Ovary (tissue), 9 donors: Measurements from ENCODE around the gene B4GALT3. TPM values are rescaled to one million over a fixed set of nuclear protein-coding genes. Genes with fewer than 3 reads are reported as not detected.
"Not testable (repeated sequence)": the region's sequence is repeated elsewhere in the genome, so short reads cannot be mapped to it uniquely, and the experiment has no call there.

Experiments
- DNase-seq, 5 donors: peaks; one replicate each; pipeline ENCODE4 v3.0.0-alpha.2; 2019 to 2020
- H3K27ac ChIP-seq, 2 donors: fragments of 200-600 bp; one replicate each; pipeline versions ENCODE4 v1.5.1 to v1.8.0; 2019 to 2022
- H3K27me3 ChIP-seq: fragments of 200-600 bp; one replicate; pipeline ENCODE4 v1.8.0; 2022
- H3K36me3 ChIP-seq: fragments of 200-600 bp; sonication (generic); one replicate; pipeline ENCODE4 v1.5.1; 2019
- H3K4me1 ChIP-seq: one replicate; pipeline ENCODE4 v1.8.1; 2013; ENCODE audit warnings: mild to moderate bottlenecking, moderate library complexity; ENCODE audit not compliant: insufficient read depth
- H3K4me3 ChIP-seq: fragments of 200-600 bp; sonication (generic); one replicate; pipeline ENCODE4 v1.5.1; 2017
- H3K9me3 ChIP-seq, 2 donors: fragments of 200-600 bp in 1 of 2; sonication (generic) in 1 of 2; one replicate each; pipeline versions ENCODE4 v1.5.1 to v1.8.1; 2013 to 2019; ENCODE audit warnings: mild to moderate bottlenecking in 1 of 2, moderate library complexity in 1 of 2
- EP300 ChIP-seq: sonication (generic); formaldehyde crosslinking; IDR thresholded peaks from one replicate; pipeline ENCODE4 v1.6.1; 2017; ENCODE audit warnings: antibody characterized with exemption
- POLR2A ChIP-seq: fragments of 450-650 bp; IDR thresholded peaks from one replicate; pipeline ENCODE4 v1.6.1; 2017; ENCODE audit warnings: antibody characterized with exemption, mild to moderate bottlenecking, moderate library complexity
- WGBS, 3 donors: extraction: QIAGEN DNeasy Blood & Tissue Kit in 1 of 3; methylation state at CpG; one replicate each; pipeline versions ENCODE4 v1.1.5 to v1.1.7; 2013 to 2017; 5-methylcytosine and 5-hydroxymethylcytosine counted together
- intact Hi-C, 4 donors: fragments of 100-400 bp; cut with DNase I; formaldehyde crosslinking; loops; one replicate each; pipeline versions ENCODE4 v1.11.0 to v1.15.1; 2022 to 2023
- polyA plus RNA-seq, 2 donors: library from polyadenylated mRNA; stranded (reverse); fragments of 200-250 nt in 1 of 2; fragments of 350-450 nt in 1 of 2; fragmentation: Illumina TruSeq in 1 of 2; extraction: RNeasy Lipid Tissue Mini Kit (QIAGEN cat#74804) in 1 of 2; gene quantifications; one replicate each; pipeline ENCODE4 v1.2.3, GENCODE V29; 2013 to 2014
- total RNA-seq, 7 donors: library from RNA; depleted of rRNA in 2 of 7; stranded (reverse); fragments of >200 nt in 2 of 7; fragmentation: NEBNext Ultra II Directional in 3 of 7; extraction: Animal tissue kit (Norgen Biotek cat#: 25700) in 3 of 7; gene quantifications; one replicate each; pipeline versions ENCODE4 v1.1.0 to v1.2.4, GENCODE V29; 2016 to 2023
- TF ChIP-seq, protein P1 (sequence below), 3 donors: fragments of 450-650 bp in 2 of 3; fragments of 200-600 bp in 1 of 3; IDR thresholded peaks; one replicate each; pipeline versions ENCODE4 v1.5.1 to v1.8.0; 2016 to 2022; ENCODE audit warnings: antibody characterized with exemption in 3 of 3, mild to moderate bottlenecking in 1 of 3
- donor health status: DM: no; HTN: no; CAD: no; lungs with moderate emphysema.
- donor health status: DM: no; HTN: no; CAD: no.
- donor health status: Bipolar disorder and iron deficiency.
- donor health status: DM: yes; HTN: yes; CAD: no.
- donor health status: DM: no; HTN: no; CAD: no.
- donor health status: DM: yes; HTN: yes; CAD: no.

The B4GALT3 gene
- total and polyA plus RNA-seq, 9 donors: 23.1 to 44.0 (median 28.8) TPM

DNA sequence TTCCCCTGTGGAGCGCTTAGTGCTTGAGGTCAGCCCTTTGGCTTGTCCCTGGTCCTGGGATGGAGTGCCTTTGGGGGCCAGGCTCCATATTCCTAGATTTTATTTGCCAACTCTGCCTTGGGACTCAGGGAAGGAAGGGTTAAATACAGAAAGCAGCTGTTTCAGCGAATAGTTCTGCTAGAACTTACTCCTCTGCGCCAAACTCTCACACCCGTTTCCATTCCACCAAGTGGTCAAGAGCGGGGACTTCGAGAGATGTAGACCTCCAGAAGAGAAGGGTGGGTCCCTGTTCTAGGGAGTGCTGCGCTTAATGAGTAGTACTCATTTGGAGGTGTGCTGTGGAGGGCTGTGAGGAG, 47.8 kb upstream of the B4GALT3 start:
- Histone ChIP-seq H3K4me1 (peaks cover 5% of the 10 kb centered on the region), H3K27ac (no peak overlapping the region), H3K9me3 (no peaks in the 10 kb centered on the region), H3K4me3 (no peak overlapping the region), H3K36me3 (no peaks in the 10 kb centered on the region), H3K27me3 (no peaks in the 10 kb centered on the region)
- intact Hi-C loops: loop anchor here in 3 of 4 donors (5.0 to 10.0 kb wide), 4 partner anchors 33 to 160 kb away; partner anchors contain the start of gene MPZ (in 1 of the 3)
- WGBS, 3 donors: 40 to 48% (median 40%) methylated on average over 7 of the region's 7 CpGs
- TF ChIP-seq EP300 (no peak), POLR2A (no peak)
- TF ChIP-seq, protein P1, sequence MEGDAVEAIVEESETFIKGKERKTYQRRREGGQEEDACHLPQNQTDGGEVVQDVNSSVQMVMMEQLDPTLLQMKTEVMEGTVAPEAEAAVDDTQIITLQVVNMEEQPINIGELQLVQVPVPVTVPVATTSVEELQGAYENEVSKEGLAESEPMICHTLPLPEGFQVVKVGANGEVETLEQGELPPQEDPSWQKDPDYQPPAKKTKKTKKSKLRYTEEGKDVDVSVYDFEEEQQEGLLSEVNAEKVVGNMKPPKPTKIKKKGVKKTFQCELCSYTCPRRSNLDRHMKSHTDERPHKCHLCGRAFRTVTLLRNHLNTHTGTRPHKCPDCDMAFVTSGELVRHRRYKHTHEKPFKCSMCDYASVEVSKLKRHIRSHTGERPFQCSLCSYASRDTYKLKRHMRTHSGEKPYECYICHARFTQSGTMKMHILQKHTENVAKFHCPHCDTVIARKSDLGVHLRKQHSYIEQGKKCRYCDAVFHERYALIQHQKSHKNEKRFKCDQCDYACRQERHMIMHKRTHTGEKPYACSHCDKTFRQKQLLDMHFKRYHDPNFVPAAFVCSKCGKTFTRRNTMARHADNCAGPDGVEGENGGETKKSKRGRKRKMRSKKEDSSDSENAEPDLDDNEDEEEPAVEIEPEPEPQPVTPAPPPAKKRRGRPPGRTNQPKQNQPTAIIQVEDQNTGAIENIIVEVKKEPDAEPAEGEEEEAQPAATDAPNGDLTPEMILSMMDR (IDR thresholded peaks at IDR 0.05): no peak
- DNase-seq: no peak

DNA sequence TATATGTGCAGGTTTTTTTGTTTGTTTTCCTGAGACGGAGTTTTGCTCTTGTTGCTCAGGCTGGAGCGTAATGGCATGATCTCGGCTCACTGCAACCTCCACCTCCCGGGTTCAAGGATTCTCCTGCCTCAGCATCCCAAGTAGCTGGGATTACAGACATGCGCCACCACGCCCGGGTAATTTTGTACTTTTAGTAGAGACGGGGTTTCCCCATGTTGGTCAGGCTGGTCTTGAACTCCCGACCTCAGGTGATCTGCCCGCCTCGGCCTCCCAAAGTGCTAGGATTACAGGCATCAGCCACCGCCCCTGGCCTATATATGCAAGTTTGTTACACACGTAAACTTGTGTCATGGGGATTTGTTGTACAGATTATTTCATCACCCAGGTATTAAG, 47.4 kb upstream of the B4GALT3 start:
- H3K27me3 ChIP-seq, H3K36me3 ChIP-seq, H3K27ac ChIP-seq, DNase-seq, H3K4me1 ChIP-seq, H3K9me3 ChIP-seq, H3K4me3 ChIP-seq: not testable (repeated sequence)
- WGBS, 3 donors: 83 to 85% (median 85%) methylated on average over 13 of the region's 13 CpGs
- intact Hi-C loops: loop anchor here in 3 of 4 donors (5.0 to 10.0 kb wide), 4 partner anchors 32 to 160 kb away; partner anchors contain the start of gene MPZ (in 1 of the 3)

DNA sequence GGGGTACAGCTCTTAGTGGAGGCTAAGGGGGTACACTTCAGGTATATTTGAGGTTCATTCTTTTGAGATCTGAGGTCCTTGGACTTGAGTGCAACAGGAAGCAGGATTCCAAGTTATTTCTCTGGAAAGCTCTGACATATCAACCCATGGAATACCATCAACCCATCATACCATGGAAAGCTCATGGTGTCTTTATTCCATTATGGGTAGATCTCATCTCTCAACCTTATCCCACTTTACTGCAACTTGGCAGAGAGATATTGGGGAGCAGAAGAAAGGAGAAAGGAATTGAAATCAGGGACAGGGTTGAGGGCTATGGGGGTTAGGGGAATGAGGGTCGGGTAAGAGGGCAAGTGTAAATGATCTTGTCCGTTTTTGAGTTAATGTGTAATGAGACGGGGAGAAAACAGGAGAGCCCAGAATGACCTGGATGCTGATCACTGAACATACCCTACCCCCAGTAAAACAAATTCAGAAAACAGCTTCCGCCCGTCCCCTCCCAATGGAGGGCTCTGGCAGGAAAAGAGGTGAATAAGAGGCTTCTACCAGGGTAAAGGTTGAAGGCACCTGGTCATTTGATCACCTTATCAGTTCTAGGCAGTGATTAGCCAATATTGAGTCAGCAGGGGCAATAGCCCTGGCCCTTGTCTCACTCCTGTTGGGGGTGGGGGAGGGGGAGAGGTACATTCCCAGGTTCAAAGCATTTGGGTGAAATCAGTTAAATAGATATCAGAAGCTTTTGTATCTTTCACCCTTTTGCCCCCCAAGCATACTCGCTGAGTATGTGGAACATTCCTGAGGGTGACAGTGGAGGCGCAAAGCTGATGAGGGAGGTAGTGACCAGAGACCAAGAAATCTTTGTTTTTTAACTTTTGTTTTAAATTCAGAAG, 46.7 kb upstream of the B4GALT3 start:
- Histone ChIP-seq H3K27me3 (no peaks in the 10 kb centered on the region), H3K4me3 (no peak overlapping the region), H3K36me3 (no peaks in the 10 kb centered on the region), H3K27ac (no peak overlapping the region), H3K9me3 (no peaks in the 10 kb centered on the region), H3K4me1 (peaks cover 5% of the 10 kb centered on the region)
- WGBS, 3 donors: 88 to 90% (median 89%) methylated on average over 7 of the region's 7 CpGs
- DNase-seq: no peak
- TF ChIP-seq POLR2A (no peak), EP300 (no peak)
- TF ChIP-seq, protein P1 (IDR thresholded peaks at IDR 0.05): no peak
- intact Hi-C loops: loop anchor here in 2 of 4 donors (10.0 kb wide), 2 partner anchors 81 to 161 kb away; partner anchors contain the start of gene MPZ (in 1 of the 2)

DNA sequence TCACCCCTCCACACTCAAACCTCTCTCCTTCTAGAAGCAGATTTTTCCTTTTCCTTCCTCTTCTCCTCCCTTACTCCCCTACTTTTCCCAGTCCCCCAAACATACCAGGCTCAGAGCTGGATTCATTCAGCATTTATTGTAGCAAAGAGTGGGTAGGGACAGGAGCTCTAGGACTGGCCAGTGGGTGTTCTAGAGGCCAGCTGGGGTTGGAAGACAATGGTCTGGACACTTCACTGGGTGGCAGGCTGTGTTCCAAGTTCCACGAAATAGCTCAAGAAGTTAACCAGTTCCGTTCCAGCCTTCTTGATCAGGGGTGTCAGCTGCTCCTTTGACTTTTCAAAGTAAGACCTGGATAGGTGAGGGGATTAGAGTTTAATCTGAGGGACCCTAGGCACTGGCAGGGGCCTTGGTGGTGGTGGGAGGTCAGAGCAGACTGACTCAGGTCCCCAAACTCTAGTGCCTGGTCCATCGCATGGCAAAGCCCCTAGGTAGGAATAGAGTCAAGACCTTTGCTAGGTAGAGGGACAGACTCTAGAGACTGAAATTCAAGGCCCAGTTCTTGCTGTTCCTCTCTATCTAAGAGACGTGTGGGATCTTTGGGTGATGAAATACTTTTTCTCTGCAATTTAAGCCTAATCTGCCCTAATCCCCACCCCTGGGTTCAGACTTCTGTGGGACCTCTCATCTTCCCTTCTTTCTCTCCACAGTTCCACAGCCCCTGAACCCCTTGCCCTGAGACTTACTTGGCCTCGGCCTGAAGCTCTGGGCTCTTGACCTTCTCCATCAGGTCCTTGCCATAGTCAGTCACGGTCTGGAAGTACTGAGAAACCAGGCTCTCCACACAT, 45.1 kb upstream of the B4GALT3 start:
- no peaks in the 10 kb centered on the region for H3K9me3 ChIP-seq
- no peak for TF ChIP-seq POLR2A
- TF ChIP-seq, protein P1 (IDR thresholded peaks at IDR 0.05): no peak
- no peak for TF ChIP-seq EP300
- no peaks in the 10 kb centered on the region for H3K36me3 ChIP-seq
- no peak overlapping the region for H3K27ac ChIP-seq
- WGBS, 3 donors: 72 to 77% (median 74%) methylated on average over 6 of the region's 6 CpGs
- intact Hi-C loops: loop anchor here in 2 of 4 donors (10.0 kb wide), 2 partner anchors 82 to 162 kb away; partner anchors contain the start of gene MPZ (in 1 of the 2)
- H3K4me3 ChIP-seq: no peak overlapping the region
- DNase-seq: no peak
- H3K27me3 ChIP-seq: no peaks in the 10 kb centered on the region
- peaks cover 3% of the 10 kb centered on the region for H3K4me1 ChIP-seq
